ENCODE results near the gene SMC6.

GRCh38 chr2:17735864-17736263, 17.7 kb downstream of the SMC6 start:
- TF ChIP-seq POLR2A (IDR thresholded peaks at IDR 0.05; ENCODE audit: low read depth, low read length) (no peak), POLR2AphosphoS5 (IDR thresholded peaks at IDR 0.05; ENCODE audit: low read depth, low read length) (no peak), TAF1 (IDR thresholded peaks at IDR 0.05; ENCODE audit: borderline replicate concordance, low read depth, low read length) (no peak)

All from GM12892 (cell line).